ENCODE results near the gene HES4.

The HES4 gene, protein sequence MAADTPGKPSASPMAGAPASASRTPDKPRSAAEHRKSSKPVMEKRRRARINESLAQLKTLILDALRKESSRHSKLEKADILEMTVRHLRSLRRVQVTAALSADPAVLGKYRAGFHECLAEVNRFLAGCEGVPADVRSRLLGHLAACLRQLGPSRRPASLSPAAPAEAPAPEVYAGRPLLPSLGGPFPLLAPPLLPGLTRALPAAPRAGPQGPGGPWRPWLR

DNA sequence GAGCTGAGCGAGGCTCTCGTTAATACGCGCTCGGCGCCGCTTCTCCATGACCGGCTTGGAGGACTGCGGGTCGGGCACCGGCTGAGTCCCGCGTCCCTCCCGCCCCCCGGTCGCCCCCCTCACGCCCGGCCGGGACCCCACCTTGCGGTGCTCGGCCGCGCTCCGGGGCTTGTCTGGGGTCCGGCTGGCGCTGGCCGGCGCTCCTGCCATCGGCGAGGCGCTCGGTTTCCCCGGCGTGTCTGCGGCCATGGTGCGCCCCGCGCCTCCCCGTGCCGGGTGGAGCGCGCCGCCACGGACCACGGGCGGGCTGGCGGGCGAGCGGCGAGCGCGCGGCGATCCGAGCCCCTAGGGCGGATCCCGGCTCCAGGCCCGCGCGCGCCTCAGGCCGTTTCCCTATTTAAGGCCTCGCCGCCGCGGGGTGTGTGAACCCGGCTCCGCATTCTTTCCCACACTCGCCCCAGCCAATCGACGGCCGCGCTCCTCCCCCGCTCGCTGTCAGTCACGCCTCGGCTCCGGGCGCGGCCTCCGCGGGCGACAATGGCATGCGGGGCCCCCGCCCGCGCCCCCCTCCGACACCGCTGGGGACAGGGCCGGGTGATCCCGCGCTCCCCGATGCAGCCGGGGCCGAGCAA is at the start of gene HES4:
HES4 (minus strand) TSS at position 373 of the 632 bp plus-strand sequence; CDS start at position 249, 124 bp downstream.
- TF ChIP-seq CTCF (conservative IDR thresholded peaks at IDR 0.05; ENCODE audit: low read length) = no peak
- peak within 1 kb of the TSS; percentile 66 for H3K4me3 ChIP-seq (ENCODE audit: low read length)
- peak; percentile 95 for DNase-seq (ENCODE audit: low read depth)

- no peak for DNase-seq (ENCODE audit: low read depth)
- no peak overlapping the region for H3K4me3 ChIP-seq (ENCODE audit: low read length)
- TF ChIP-seq CTCF (conservative IDR thresholded peaks at IDR 0.05; ENCODE audit: low read length) = no peak
These were observed 48.9 kb upstream of the HES4 start for GRCh38 chr1:1048765-1049164.

- H3K4me3 ChIP-seq (ENCODE audit: low read length) = no peak overlapping the region
- TF ChIP-seq CTCF (conservative IDR thresholded peaks at IDR 0.05; ENCODE audit: low read length) = no peak
- no peak for DNase-seq (ENCODE audit: low read depth)
These were observed 48.1 kb upstream of the HES4 start for GRCh38 chr1:1047963-1048362.

GRCh38 chr1:1047407-1047806 is 47.5 kb upstream of the HES4 start:
- no peak for TF ChIP-seq CTCF (conservative IDR thresholded peaks at IDR 0.05; ENCODE audit: low read length)
- no peak for DNase-seq (ENCODE audit: low read depth)
- no peak overlapping the region for H3K4me3 ChIP-seq (ENCODE audit: low read length)

GRCh38 chr1:1046767-1047166 is 46.9 kb upstream of the HES4 start:
- DNase-seq (ENCODE audit: low read depth) = no peak
- no peak overlapping the region for H3K4me3 ChIP-seq (ENCODE audit: low read length)
- no peak for TF ChIP-seq CTCF (conservative IDR thresholded peaks at IDR 0.05; ENCODE audit: low read length)

DNA sequence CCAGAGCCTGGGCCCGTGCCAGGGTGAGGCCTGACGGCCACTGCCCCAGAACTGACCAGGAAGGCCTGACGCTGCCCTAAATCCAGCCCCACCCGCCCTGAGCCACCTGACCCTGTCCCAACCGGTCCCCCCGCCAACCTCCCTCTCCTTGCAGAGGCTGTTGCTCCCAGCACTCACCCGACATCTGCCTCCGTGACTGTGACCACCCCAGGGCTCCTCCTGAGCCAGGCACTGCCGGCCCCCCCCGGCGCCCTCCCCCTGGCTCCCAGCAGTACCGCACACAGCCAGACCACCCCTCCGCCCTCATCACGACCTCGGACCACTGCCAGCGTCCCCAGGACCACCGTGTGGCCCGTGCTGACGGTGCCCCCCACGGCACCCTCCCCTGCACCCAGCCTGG is 46.3 kb upstream of the HES4 start:
- no peak overlapping the region for H3K4me3 ChIP-seq (ENCODE audit: low read length)
- DNase-seq (ENCODE audit: low read depth) = no peak
- TF ChIP-seq CTCF (conservative IDR thresholded peaks at IDR 0.05; ENCODE audit: low read length) = no peak

GRCh38 chr1:1045129-1045528 is 45.2 kb upstream of the HES4 start:
- DNase-seq (ENCODE audit: low read depth) = no peak
- no peak for TF ChIP-seq CTCF (conservative IDR thresholded peaks at IDR 0.05; ENCODE audit: low read length)
- H3K4me3 ChIP-seq (ENCODE audit: low read length) = no peak overlapping the region

Measured in AG10803 (cell line).